Body of pancreas (tissue), 4 donors: ENCODE measurements around the gene TMCO4.

Experiments
- CTCF ChIP-seq, 7 experiments: fragments of 450-650 bp in 4 of 7; fragments of 200-600 bp in 3 of 7; sonication (generic) in 3 of 7; IDR thresholded peaks; one replicate each; pipeline ENCODE4 v1.5.1; 2016 to 2019; ENCODE audit warnings: antibody characterized with exemption in 7 of 7
- POLR2A ChIP-seq, 3 donors: fragments of 450-650 bp; IDR thresholded peaks; one replicate each; pipeline ENCODE4 v1.6.1; 2016; ENCODE audit warnings: antibody characterized with exemption in 3 of 3, mild to moderate bottlenecking in 2 of 3

GRCh38 chr1:19739628-19740027, 60.1 kb downstream of the TMCO4 start:
- TF ChIP-seq CTCF (IDR thresholded peaks at IDR 0.05) (no peak), POLR2A (IDR thresholded peaks at IDR 0.05) (no peak)
